GM12878 (cell line): ENCODE results near the gene GPAT2.
"Not testable (repeated sequence)": the region's sequence is repeated elsewhere in the genome, so short reads cannot be mapped to it uniquely, and the experiment has no call there.

Experiments used
- PAX8 ChIP-seq: fragments of 450-650 bp; IDR thresholded peaks from 2 replicates; pipeline ENCODE4 v1.6.1; 2017; ENCODE audit warnings: mild to moderate bottlenecking, moderate library complexity
- POLR2A ChIP-seq: IDR thresholded peaks from 2 replicates; pipeline ENCODE4 v1.6.1; 2011; ENCODE audit warnings: low read depth, mild to moderate bottlenecking, low read length
- SIN3A ChIP-seq: IDR thresholded peaks from 2 replicates; pipeline ENCODE4 v1.6.1; 2012; ENCODE audit warnings: low read depth, low read length, improper control_type of control experiment
- SMC3 ChIP-seq: IDR thresholded peaks from 2 replicates; pipeline ENCODE4 v1.6.1; 2011; ENCODE audit warnings: low read length, improper control_type of control experiment, borderline replicate concordance
- SUPT20H ChIP-seq: IDR thresholded peaks from 2 replicates; pipeline ENCODE4 v1.6.1; 2011; ENCODE audit warnings: low read depth, mild to moderate bottlenecking, low read length, moderate library complexity, borderline replicate concordance; ENCODE audit not compliant: control insufficient read depth
- TCF7 ChIP-seq: IDR thresholded peaks from 2 replicates; pipeline ENCODE4 v1.6.1; 2014; ENCODE audit warnings: antibody characterized with exemption, borderline replicate concordance

DNA sequence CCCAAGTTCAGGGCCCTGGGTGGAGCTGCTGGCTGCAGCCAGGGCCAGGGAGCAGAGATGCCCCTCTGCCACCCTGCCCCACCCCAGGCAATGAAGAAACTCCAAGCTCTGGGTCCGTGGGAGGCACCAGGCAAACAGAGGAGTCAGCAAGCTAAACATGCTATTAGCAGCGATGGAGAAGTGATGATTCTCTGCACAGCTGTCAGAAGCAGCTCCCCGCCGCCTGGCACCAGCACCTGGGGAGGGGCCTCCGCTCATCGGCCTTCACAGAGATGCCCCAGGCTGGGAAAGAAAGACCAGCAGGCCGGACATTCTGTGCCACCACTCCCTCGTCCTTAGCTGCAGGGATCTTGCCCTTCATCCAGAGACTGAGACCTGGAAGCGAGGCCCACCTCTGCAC lies 27.2 kb upstream of the GPAT2 start:
- not testable (repeated sequence) for TF ChIP-seq TCF7, SUPT20H, PAX8, SMC3, POLR2A, SIN3A
